ENCODE results near the gene SLC12A9. TPM values are rescaled to one million over a fixed set of nuclear protein-coding genes. Genes with fewer than 3 reads are reported as not detected.
"Not testable (repeated sequence)": the region's sequence is repeated elsewhere in the genome, so short reads cannot be mapped to it uniquely, and the experiment has no call there.

The SLC12A9 gene
- total RNA-seq, 4 donors from 2014 or later: 22.5 to 33.8 (median 26.4) TPM

GRCh38 chr7:100902638-100903037 is 50.1 kb downstream of the SLC12A9 start:
- no peaks in the 10 kb centered on the region for H3K36me3 ChIP-seq
- DNase-seq (ENCODE audit: low spot score in 2 of 2): no peak
- WGBS: 92% methylated on average over 7 of the region's 7 CpGs
- H3K9me3 ChIP-seq: no peaks in the 10 kb centered on the region
- H3K4me1 ChIP-seq: peaks cover 2% of the 10 kb centered on the region
- TF ChIP-seq EP300 (IDR thresholded peaks at IDR 0.05): no peak
- no peak for TF ChIP-seq POLR2A (IDR thresholded peaks at IDR 0.05)
- TF ChIP-seq POLR2AphosphoS5 (IDR thresholded peaks at IDR 0.05): no peak
- no peak for TF ChIP-seq CTCF (IDR thresholded peaks at IDR 0.05)
- H3K27ac ChIP-seq: no peak overlapping the region
- peaks cover 35% of the 10 kb centered on the region for H3K27me3 ChIP-seq
- H3K4me3 ChIP-seq: no peak overlapping the region

- Histone ChIP-seq H3K27me3 (no peaks in the 10 kb centered on the region), H3K4me1 (no peaks in the 10 kb centered on the region), H3K4me3 (no peak overlapping the region), H3K9me3 (no peaks in the 10 kb centered on the region), H3K36me3 (no peaks in the 10 kb centered on the region), H3K27ac (no peak overlapping the region)
- no peak for DNase-seq (ENCODE audit: low spot score in 2 of 2)
- 100% methylated on average over 5 of the region's 5 CpGs for WGBS
- no peak for TF ChIP-seq POLR2AphosphoS5 (IDR thresholded peaks at IDR 0.05)
- no peak for TF ChIP-seq CTCF (IDR thresholded peaks at IDR 0.05)
- no peak for TF ChIP-seq EP300 (IDR thresholded peaks at IDR 0.05)
- no peak for TF ChIP-seq POLR2A (IDR thresholded peaks at IDR 0.05)
Measured at GRCh38 chr7:100908512-100908911, 56.0 kb downstream of the SLC12A9 start.

- not testable (repeated sequence) for H3K36me3 ChIP-seq; H3K4me1 ChIP-seq; H3K27me3 ChIP-seq; H3K27ac ChIP-seq; H3K9me3 ChIP-seq; H3K4me3 ChIP-seq; DNase-seq (ENCODE audit: low spot score in 2 of 2)
- WGBS: 75% methylated on average over 7 of the region's 7 CpGs
Measured at GRCh38 chr7:100910443-100910842, 57.9 kb downstream of the SLC12A9 start.

- Histone ChIP-seq H3K27ac (no peak overlapping the region), H3K9me3 (no peaks in the 10 kb centered on the region), H3K4me3 (no peak overlapping the region), H3K4me1 (no peaks in the 10 kb centered on the region), H3K27me3 (no peaks in the 10 kb centered on the region), H3K36me3 (no peaks in the 10 kb centered on the region)
- no peak for TF ChIP-seq CTCF (IDR thresholded peaks at IDR 0.05)
- no peak for TF ChIP-seq POLR2A (IDR thresholded peaks at IDR 0.05)
- 84% methylated on average over 3 of the region's 3 CpGs for WGBS
- no peak for DNase-seq (ENCODE audit: low spot score in 2 of 2)
Measured at GRCh38 chr7:100911484-100911883, 59.0 kb downstream of the SLC12A9 start.

GRCh38 chr7:100914208-100914878 is 61.8 kb downstream of the SLC12A9 start:
- no peaks in the 10 kb centered on the region for H3K9me3 ChIP-seq
- DNase-seq (ENCODE audit: low spot score in 2 of 2): no peak
- H3K27me3 ChIP-seq: no peaks in the 10 kb centered on the region
- WGBS: 87% methylated on average over 15 of the region's 15 CpGs
- H3K27ac ChIP-seq: no peak overlapping the region
- H3K36me3 ChIP-seq: no peaks in the 10 kb centered on the region
- TF ChIP-seq POLR2A (IDR thresholded peaks at IDR 0.05) (no peak), EP300 (IDR thresholded peaks at IDR 0.05) (no peak)
- H3K4me3 ChIP-seq: no peak overlapping the region
- no peaks in the 10 kb centered on the region for H3K4me1 ChIP-seq

- 81% methylated on average over 8 of the region's 8 CpGs for WGBS
- Histone ChIP-seq H3K36me3 (no peaks in the 10 kb centered on the region), H3K9me3 (no peaks in the 10 kb centered on the region), H3K4me3 (no peak overlapping the region), H3K4me1 (no peaks in the 10 kb centered on the region), H3K27me3 (no peaks in the 10 kb centered on the region), H3K27ac (no peak overlapping the region)
- no peak for DNase-seq (ENCODE audit: low spot score in 2 of 2)
- TF ChIP-seq EP300 (IDR thresholded peaks at IDR 0.05): no peak
- no peak for TF ChIP-seq CTCF (IDR thresholded peaks at IDR 0.05)
- TF ChIP-seq POLR2AphosphoS5 (IDR thresholded peaks at IDR 0.05): no peak
Measured at GRCh38 chr7:100914879-100915447, 62.5 kb downstream of the SLC12A9 start.

Other genes with a start within 250 kb of the SLC12A9 start
- gene MOSPD3, start 240.2 kb upstream of the SLC12A9 start, total RNA-seq: 10 to 100 TPM; 18.0 to 35.5 (median 28.5) TPM
- gene TFR2, start 211.2 kb upstream of the SLC12A9 start, total RNA-seq: 1 to 10 TPM in 3 of 4 donors, under 1 TPM in 1; 0.81 to 3.9 (median 1.3) TPM
- not detected for gene ACTL6B, start 196.3 kb upstream of the SLC12A9 start, total RNA-seq
- 100 to 1,000 TPM; 228 to 311 (median 300) TPM for gene GNB2, start 179.0 kb upstream of the SLC12A9 start, total RNA-seq
- gene GIGYF1, start 158.5 kb upstream of the SLC12A9 start, total RNA-seq: 10 to 100 TPM; 29.0 to 91.6 (median 40.7) TPM
- 10 to 100 TPM; 39.4 to 55.8 (median 47.6) TPM for gene POP7, start 146.6 kb upstream of the SLC12A9 start, total RNA-seq
- gene EPO, start 132.2 kb upstream of the SLC12A9 start, total RNA-seq: under 1 TPM in 1 of 4 donors, not detected in 3; 0.97 TPM
- gene ZAN, start 119.1 kb upstream of the SLC12A9 start, total RNA-seq: under 1 TPM; 0.08 to 0.42 (median 0.20) TPM
- gene EPHB4, start 25.2 kb upstream of the SLC12A9 start, total RNA-seq: 10 to 100 TPM; 58.1 to 84.6 (median 81.6) TPM
- 100 to 1,000 TPM in 1 of 4 donors, 10 to 100 TPM in 3; 66.3 to 113 (median 80.7) TPM for gene TRIP6, start 14.7 kb downstream of the SLC12A9 start, total RNA-seq
- gene SRRT, start 22.4 kb downstream of the SLC12A9 start, total RNA-seq: 100 to 1,000 TPM in 2 of 4 donors, 10 to 100 TPM in 2; 62.8 to 163 (median 92.8) TPM
- 1 to 10 TPM; 1.1 to 2.3 (median 1.7) TPM for gene UFSP1, start 37.0 kb downstream of the SLC12A9 start, total RNA-seq
- 1 to 10 TPM in 1 of 4 donors, under 1 TPM in 2, not detected in 1; 0.30 to 2.5 (median 0.81) TPM for gene ACHE, start 43.2 kb downstream of the SLC12A9 start, total RNA-seq
- not detected for gene MUC3A, start 96.8 kb downstream of the SLC12A9 start, total RNA-seq
- gene MUC12, start 116.9 kb downstream of the SLC12A9 start, total RNA-seq: not detected
- gene MUC17, start 167.4 kb downstream of the SLC12A9 start, total RNA-seq: under 1 TPM; 0.08 to 0.25 (median 0.14) TPM
- gene TRIM56, start 232.8 kb downstream of the SLC12A9 start, total RNA-seq: 10 to 100 TPM; 12.1 to 28.9 (median 17.8) TPM